GM13976 (cell line): ENCODE data around the gene MANSC1.

Source experiments
- DNase-seq: peaks from one replicate; pipeline ENCODE4 v3.0.0; 2012; ENCODE audit warnings: low spot score
- in situ Hi-C: fragments of 300-500 bp; cut with MboI; formaldehyde crosslinking; loops from one replicate; pipeline ENCODE4 v1.12.0; 2022; ENCODE audit warnings: low sequenced_read_pairs, mixed read lengths, inconsistent platforms; ENCODE audit not compliant: unreplicated experiment
- TF ChIP-seq, protein P1 (sequence below): IDR thresholded peaks from 2 replicates; pipeline ENCODE4 v1.5.1; 2012; ENCODE audit warnings: borderline replicate concordance, mild to moderate bottlenecking; ENCODE audit not compliant: insufficient read depth; ENCODE audit errors: extremely low read depth, missing control alignments, control extremely low read depth

Gene MANSC1

DNA sequence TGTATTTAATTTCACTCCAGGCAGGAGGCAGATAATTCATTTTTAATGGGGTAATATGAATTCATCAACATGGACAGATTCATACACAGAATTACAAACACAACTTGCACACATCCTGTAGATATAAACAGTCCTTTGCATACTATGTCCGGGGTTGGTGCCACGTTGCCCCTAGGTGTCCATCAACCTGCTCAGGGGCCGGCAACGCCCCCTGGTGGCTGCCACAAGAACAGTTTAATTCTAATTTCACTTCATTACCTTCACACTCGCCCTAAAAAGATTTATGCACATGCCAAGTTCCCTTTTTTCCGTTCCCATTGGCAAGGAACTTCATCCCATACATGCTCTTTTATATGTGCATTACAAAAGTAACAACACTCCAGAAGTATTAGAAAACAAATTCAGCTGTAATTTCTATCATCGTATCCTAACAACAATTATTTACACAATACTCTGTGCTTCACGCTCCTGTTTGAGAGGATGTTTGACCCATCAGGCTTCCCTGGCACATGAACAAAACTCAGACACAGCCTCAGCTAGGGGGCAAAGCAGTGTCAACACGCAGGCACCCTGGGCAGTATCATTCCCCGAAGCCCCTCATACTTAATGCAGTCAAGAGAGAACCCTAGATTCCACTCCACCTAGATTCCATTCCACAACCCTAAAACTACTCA, 15.5 kb downstream of the MANSC1 start:
- in situ Hi-C loops = loop anchor here (10.0 to 25.0 kb wide), 2 partner anchors 250 to 772 kb away; no protein-coding TSS in a partner anchor
- DNase-seq = peak; percentile 85
- TF ChIP-seq, protein P1, sequence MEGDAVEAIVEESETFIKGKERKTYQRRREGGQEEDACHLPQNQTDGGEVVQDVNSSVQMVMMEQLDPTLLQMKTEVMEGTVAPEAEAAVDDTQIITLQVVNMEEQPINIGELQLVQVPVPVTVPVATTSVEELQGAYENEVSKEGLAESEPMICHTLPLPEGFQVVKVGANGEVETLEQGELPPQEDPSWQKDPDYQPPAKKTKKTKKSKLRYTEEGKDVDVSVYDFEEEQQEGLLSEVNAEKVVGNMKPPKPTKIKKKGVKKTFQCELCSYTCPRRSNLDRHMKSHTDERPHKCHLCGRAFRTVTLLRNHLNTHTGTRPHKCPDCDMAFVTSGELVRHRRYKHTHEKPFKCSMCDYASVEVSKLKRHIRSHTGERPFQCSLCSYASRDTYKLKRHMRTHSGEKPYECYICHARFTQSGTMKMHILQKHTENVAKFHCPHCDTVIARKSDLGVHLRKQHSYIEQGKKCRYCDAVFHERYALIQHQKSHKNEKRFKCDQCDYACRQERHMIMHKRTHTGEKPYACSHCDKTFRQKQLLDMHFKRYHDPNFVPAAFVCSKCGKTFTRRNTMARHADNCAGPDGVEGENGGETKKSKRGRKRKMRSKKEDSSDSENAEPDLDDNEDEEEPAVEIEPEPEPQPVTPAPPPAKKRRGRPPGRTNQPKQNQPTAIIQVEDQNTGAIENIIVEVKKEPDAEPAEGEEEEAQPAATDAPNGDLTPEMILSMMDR = peak; percentile 83

DNA sequence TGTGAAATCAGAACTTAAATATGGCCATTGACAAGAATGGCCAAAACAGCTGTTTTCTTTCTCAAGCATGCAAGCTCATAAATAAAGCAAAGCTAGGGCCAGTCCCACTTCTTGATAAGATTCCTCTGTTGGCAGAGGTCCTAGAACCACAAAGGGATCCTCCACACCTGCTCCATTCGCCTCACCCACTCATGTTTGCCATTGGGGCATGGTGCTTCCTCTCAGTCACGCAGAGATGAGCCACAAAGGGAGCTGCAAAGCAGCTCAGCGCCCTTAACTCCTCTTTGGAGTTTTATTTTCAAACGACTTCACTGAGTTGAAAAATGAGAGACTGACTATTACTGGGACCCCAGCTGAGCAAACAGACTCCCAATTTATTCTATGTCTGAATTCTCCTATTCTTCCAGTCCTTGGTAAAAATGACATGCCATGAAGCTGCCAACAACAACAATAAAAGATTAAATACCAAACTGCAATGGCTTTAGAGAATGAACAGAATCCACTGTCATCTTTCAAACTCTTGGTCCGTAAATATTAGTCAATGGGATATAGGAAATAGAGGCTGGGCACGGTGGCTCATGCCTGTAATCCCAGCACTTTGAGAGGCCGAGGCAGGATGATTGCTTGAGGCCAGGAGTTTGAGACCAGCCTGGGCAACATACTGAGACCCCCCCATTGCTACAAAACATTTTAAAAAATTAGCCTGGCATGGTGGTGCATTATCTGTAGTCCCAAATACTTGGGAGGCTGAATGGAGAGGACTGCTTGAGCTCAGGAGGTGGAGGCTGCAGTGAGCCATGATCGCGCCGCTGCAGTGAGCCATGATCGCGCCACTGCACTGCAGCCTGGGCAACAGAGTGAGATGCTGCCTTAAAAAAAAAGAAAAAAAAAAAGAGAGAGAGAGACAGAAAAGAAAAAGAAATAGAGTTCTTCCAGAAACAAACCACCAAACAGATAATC, 16.4 kb downstream of the MANSC1 start:
- no peak for DNase-seq
- TF ChIP-seq, protein P1 = no peak
- in situ Hi-C loops = loop anchor here (10.0 to 25.0 kb wide), 2 partner anchors 249 to 771 kb away; no protein-coding TSS in a partner anchor

DNA sequence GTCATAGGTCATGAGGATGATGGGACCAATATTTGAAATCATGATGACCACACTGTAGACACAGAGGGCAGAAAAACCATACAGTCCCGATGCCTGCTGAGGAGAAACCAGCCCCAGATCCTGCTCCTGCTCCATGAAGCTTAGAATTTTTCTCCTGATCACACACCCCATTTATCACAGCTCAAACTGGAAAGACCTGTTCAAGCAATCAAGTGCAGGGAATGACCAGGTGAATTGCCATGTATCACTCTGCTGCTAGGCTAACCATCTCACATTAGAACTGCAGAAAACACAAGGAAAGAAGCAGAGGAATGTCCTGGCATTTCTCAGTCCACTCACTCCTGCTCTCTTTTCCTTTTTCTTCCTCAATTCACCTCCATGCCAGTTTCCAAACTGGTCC, 18.1 kb downstream of the MANSC1 start:
- no peak for DNase-seq
- in situ Hi-C loops = loop anchor here (10.0 to 25.0 kb wide), 2 partner anchors 247 to 770 kb away; no protein-coding TSS in a partner anchor
- TF ChIP-seq, protein P1 = no peak

DNA sequence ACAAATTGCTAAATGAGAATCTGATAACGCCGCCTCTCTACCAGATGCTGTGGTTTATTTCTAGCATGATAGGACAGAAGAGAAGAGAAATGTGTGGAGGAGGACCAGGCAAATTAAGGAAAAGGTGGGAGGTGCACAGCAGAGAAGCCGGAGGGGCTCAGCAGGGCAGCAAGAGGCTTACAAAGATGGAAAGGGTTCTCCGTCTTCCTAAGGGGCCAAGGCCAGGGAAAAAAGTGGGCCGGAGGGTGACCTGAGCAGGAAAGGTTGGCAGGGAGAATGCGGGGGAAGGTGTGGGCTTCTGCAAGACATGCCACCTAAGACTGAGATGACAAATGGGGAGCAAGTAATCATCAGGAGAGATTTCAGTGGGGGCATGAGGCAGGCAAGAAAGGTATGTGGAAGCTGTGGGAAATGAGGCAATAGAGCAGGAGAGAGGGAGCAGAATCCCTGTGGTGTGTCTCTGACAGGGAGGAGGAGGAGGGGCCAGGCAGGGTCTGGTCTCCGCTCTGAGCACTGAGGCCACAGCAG, 18.7 kb downstream of the MANSC1 start:
- no peak for DNase-seq
- in situ Hi-C loops = loop anchor here (10.0 to 25.0 kb wide), 2 partner anchors 247 to 769 kb away; no protein-coding TSS in a partner anchor
- TF ChIP-seq, protein P1 = no peak

DNA sequence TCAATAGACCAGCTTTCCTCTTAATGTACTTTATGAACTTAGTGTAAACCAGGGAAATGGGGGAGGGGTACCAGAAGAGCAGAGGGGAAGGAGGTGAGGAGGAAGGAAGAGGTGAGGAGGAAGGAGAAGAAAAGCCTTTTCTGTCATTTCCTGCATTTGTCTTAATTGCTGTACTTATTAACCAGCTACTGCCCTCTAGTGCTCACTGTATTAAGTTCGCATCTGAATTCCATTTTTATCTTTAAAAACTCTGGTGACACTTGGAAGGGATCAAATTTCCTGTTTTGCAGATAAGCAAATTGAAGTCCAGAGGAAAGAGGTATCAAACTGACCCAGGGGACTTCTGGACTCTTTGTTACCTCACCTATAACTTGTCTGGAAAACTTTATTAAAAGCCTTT, 22.2 kb downstream of the MANSC1 start:
- TF ChIP-seq, protein P1 = peak; percentile 68
- peak; percentile 71 for DNase-seq
- in situ Hi-C loops = loop anchor here (25.0 kb wide), 1 partner anchor 766 kb away; no protein-coding TSS in a partner anchor

DNA sequence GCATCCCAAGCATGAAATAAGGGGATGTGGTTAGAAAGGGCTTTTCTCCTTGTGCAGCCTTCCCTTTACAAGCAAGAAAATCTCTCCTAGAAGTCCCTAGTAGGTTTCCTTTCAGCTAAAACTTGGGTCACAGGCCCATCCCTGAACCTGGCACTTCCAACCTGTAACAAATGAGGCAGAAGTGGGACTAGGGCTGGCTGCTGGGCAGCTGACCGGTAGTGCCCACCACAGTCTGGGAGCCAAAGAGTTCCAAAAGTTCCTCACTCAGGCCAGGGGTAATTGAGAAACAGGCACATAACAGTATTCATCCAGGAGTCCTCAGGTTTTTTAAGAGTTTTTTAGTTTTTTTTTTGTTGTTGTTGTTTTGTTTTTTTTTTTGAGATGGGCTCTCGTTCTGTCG, 23.8 kb downstream of the MANSC1 start:
- DNase-seq = no peak
- TF ChIP-seq, protein P1 = no peak
- in situ Hi-C loops = loop anchor here (25.0 kb wide), 1 partner anchor 764 kb away; no protein-coding TSS in a partner anchor
